HepG2 (cell line): ENCODE measurements around the gene BCLAF1. TPM values are rescaled to one million over a fixed set of nuclear protein-coding genes. Genes with fewer than 3 reads are reported as not detected.
A peak's percentile ranks its signal among the peaks of the same experiment; 100 is the strongest.

ENCODE experiments used
- CTCF ChIP-seq: sonication (generic); formaldehyde crosslinking; IDR thresholded peaks from 2 replicates; pipeline ENCODE4 v1.5.0; 2020; ENCODE audit warnings: mild to moderate bottlenecking, missing genetic modification reagents, moderate library complexity
- ESRRA ChIP-seq: sonication (generic); formaldehyde crosslinking; IDR thresholded peaks from 2 replicates; pipeline ENCODE4 v1.5.1; 2020; ENCODE audit warnings: mild to moderate bottlenecking, low read depth, missing genetic modification reagents
- GZF1 ChIP-seq: sonication (generic); formaldehyde crosslinking; IDR thresholded peaks from 2 replicates; pipeline ENCODE4 v1.5.1; 2020; ENCODE audit warnings: mild to moderate bottlenecking, missing genetic modification reagents
- HES4 ChIP-seq: sonication (generic); formaldehyde crosslinking; IDR thresholded peaks from 2 replicates; pipeline ENCODE4 v1.9.0; 2021; ENCODE audit warnings: mild to moderate bottlenecking, missing genetic modification reagents, borderline replicate concordance
- HMGXB3 ChIP-seq: sonication (generic); formaldehyde crosslinking; IDR thresholded peaks from 2 replicates; pipeline ENCODE4 v1.4.0; 2020; ENCODE audit warnings: missing genetic modification reagents, borderline replicate concordance
- IRF2 ChIP-seq: IDR thresholded peaks from 2 replicates; pipeline ENCODE4 v1.6.1; 2018; ENCODE audit warnings: missing genetic modification reagents, missing compliant biosample characterization
- LCORL ChIP-seq, 2 experiments: fragments of 450-650 bp in 1 of 2; sonication (generic) in 1 of 2; formaldehyde crosslinking in 1 of 2; IDR thresholded peaks; 2 replicates each; pipeline versions ENCODE4 v1.5.0 to v1.6.1; 2017 to 2020; ENCODE audit warnings: antibody characterized with exemption in 1 of 2, missing genetic modification reagents in 1 of 2
- PBX2 ChIP-seq: IDR thresholded peaks from 2 replicates; pipeline ENCODE4 v1.6.1; 2016; ENCODE audit warnings: control low read depth
- ZBTB33 ChIP-seq: sonication (generic); formaldehyde crosslinking; IDR thresholded peaks from 2 replicates; pipeline ENCODE4 v1.4.0; 2020; ENCODE audit warnings: missing genetic modification reagents
- ZFX ChIP-seq: sonication (generic); formaldehyde crosslinking; IDR thresholded peaks from 2 replicates; pipeline ENCODE4 v1.4.0; 2020; ENCODE audit warnings: mild to moderate bottlenecking, low read depth, missing genetic modification reagents, moderate library complexity
- ZNF281 ChIP-seq: sonication (generic); formaldehyde crosslinking; IDR thresholded peaks from 2 replicates; pipeline ENCODE4 v1.4.0; 2020; ENCODE audit warnings: missing genetic modification reagents, borderline replicate concordance
- ZNF687 ChIP-seq: sonication (generic); formaldehyde crosslinking; IDR thresholded peaks from 2 replicates; pipeline ENCODE4 v1.5.1; 2020; ENCODE audit warnings: mild to moderate bottlenecking, missing genetic modification reagents, moderate library complexity
- ZSCAN29 ChIP-seq: sonication (generic); formaldehyde crosslinking; conservative IDR thresholded peaks from 2 replicates; pipeline ENCODE4 v1.4.0; 2020; ENCODE audit warnings: mild to moderate bottlenecking, missing genetic modification reagents
- polyA plus RNA-seq, 8 experiments: library from polyadenylated mRNA; depleted of rRNA in 3 of 8; stranded (reverse) in 7 of 8; unstranded in 1 of 8; fragments of >200 nt; fragmentation: Illumina TruSeq in 4 of 8; extraction: Trizol in 4 of 8; gene quantifications; 2 replicates each; pipeline versions ENCODE4 v1.2.1 to v1.2.3, GENCODE V29; 2011 to 2016; ENCODE audit warnings: low read depth in 4 of 8, missing spikeins in 1 of 8, mixed read lengths in 1 of 8; ENCODE audit not compliant: insufficient read depth in 1 of 8
- total RNA-seq, 5 experiments: library from RNA; depleted of rRNA; stranded (reverse); fragments of >200 nt; fragmentation: Illumina TruSeq; extraction: Trizol; gene quantifications; 2 replicates each; pipeline ENCODE4 v1.2.3, GENCODE V29; 2016; ENCODE audit warnings: low read depth in 1 of 5

The BCLAF1 gene
- total and polyA plus RNA-seq, 2 of the 13 experiments (the other 11 are each of a cell fraction or from before 2014, with no cell fraction given), result 55.3 to 292 TPM

GRCh38 chr6:136289327-136289578, 393 bp downstream of the BCLAF1 start (continued):
- TF ChIP-seq IRF2 (CRISPR knock-in tag) (no peak), PBX2 (CRISPR knock-in tag) (no peak), CTCF (CRISPR knock-in tag) (no peak), ZNF687 (CRISPR knock-in tag) (peak; percentile 82), ZFX (CRISPR knock-in tag) (no peak), HMGXB3 (no peak), LCORL (IDR thresholded peaks at IDR 0.05) (no peak), LCORL (CRISPR knock-in tag; IDR thresholded peaks at IDR 0.05) (peak; percentile 91), ZBTB33 (CRISPR knock-in tag) (no peak), GZF1 (no peak), ZNF281 (CRISPR knock-in tag) (peak; percentile 97), ESRRA (CRISPR knock-in tag) (no peak), ZSCAN29 (no peak), HES4 (CRISPR knock-in tag) (no peak)
